MM.1S (cell line): ENCODE results near the gene ACSS3.
A peak's percentile ranks its signal among the peaks of the same experiment; 100 is the strongest.

Experiments
- DNase-seq: peaks from one replicate; pipeline ENCODE4 v3.0.0-alpha.2; 2015
- H2AFZ ChIP-seq: fragments of 300-600 bp; sonication (generic); 2 replicates; pipeline ENCODE4 v1.6.0; 2016; ENCODE audit warnings: antibody characterized with exemption, low read length
- H3F3A ChIP-seq: fragments of 300-600 bp; sonication (generic); 2 replicates; pipeline ENCODE4 v1.6.1; 2016; ENCODE audit warnings: mild to moderate bottlenecking, antibody characterized with exemption, low read length, moderate library complexity, mixed read lengths; ENCODE audit not compliant: insufficient read depth
- H3K27ac ChIP-seq: fragments of 300-600 bp; sonication (generic); 2 replicates; pipeline ENCODE4 v1.5.1; 2016; ENCODE audit warnings: mild to moderate bottlenecking, low read length
- H3K27me3 ChIP-seq: fragments of 300-600 bp; sonication (generic); replicated peaks from 2 replicates; pipeline ENCODE4 v1.6.0; 2016; ENCODE audit warnings: low read length; ENCODE audit not compliant: insufficient read depth
- H3K36me3 ChIP-seq: fragments of 300-600 bp; sonication (generic); replicated peaks from 2 replicates; pipeline ENCODE4 v1.6.1; 2016; ENCODE audit warnings: mild to moderate bottlenecking, low read length, mixed read lengths; ENCODE audit not compliant: insufficient read depth
- H3K4me1 ChIP-seq: fragments of 300-600 bp; sonication (generic); 2 replicates; pipeline ENCODE4 v1.6.1; 2016; ENCODE audit warnings: low read length, mixed read lengths
- H3K4me2 ChIP-seq: fragments of 300-600 bp; sonication (generic); 2 replicates; pipeline ENCODE4 v1.6.0; 2016; ENCODE audit warnings: low read depth, low read length
- H3K4me3 ChIP-seq: fragments of 300-600 bp; sonication (generic); 2 replicates; pipeline ENCODE4 v1.5.1; 2016; ENCODE audit warnings: low read length, mixed read lengths
- H3K79me2 ChIP-seq: fragments of 300-600 bp; sonication (generic); 2 replicates; pipeline ENCODE4 v1.6.1; 2016; ENCODE audit warnings: mixed run types, low read length, mixed read lengths
- H3K9ac ChIP-seq: fragments of 300-600 bp; sonication (generic); 2 replicates; pipeline ENCODE4 v1.6.1; 2016; ENCODE audit warnings: low read length, mixed read lengths
- H3K9me2 ChIP-seq: fragments of 300-600 bp; sonication (generic); replicated peaks from 2 replicates; pipeline ENCODE4 v1.6.1; 2016; ENCODE audit warnings: mild to moderate bottlenecking, low read length, mixed read lengths; ENCODE audit not compliant: insufficient read depth
- H3K9me3 ChIP-seq: fragments of 300-600 bp; sonication (generic); replicated peaks from 2 replicates; pipeline ENCODE4 v1.6.1; 2016; ENCODE audit warnings: mild to moderate bottlenecking, low read length, mixed read lengths; ENCODE audit not compliant: insufficient read depth
- H4K20me1 ChIP-seq: fragments of 300-600 bp; sonication (generic); 2 replicates; pipeline ENCODE4 v1.6.1; 2016; ENCODE audit warnings: mild to moderate bottlenecking, low read length, moderate library complexity, mixed read lengths; ENCODE audit not compliant: insufficient read depth
- CTCF ChIP-seq: fragments of 300-600 bp; sonication (generic); IDR thresholded peaks from 2 replicates; pipeline ENCODE4 v1.5.1; 2016; ENCODE audit warnings: antibody characterized with exemption, low read length, mixed read lengths
- EZH2 ChIP-seq: fragments of 300-600 bp; sonication (generic); optimal IDR thresholded peaks from 2 replicates; pipeline ENCODE3; 2017; ENCODE audit warnings: low read depth, mild to moderate bottlenecking, antibody characterized with exemption, low read length, mixed read lengths
- EZH2phosphoT487 ChIP-seq: fragments of 300-600 bp; sonication (generic); IDR thresholded peaks from 2 replicates; pipeline ENCODE4 v1.6.1; 2018; ENCODE audit warnings: antibody characterized with exemption, low read length

ACSS3 gene

GRCh38 chr12:81257947-81258551, 180.2 kb downstream of the ACSS3 start:
- Histone ChIP-seq H3F3A (no peaks in the 10 kb centered on the region), H3K27ac (no peak overlapping the region), H3K9me3 (no peaks in the 10 kb centered on the region), H2AFZ (no peak overlapping the region), H3K36me3 (no peaks in the 10 kb centered on the region), H3K27me3 (no peaks in the 10 kb centered on the region), H3K9ac (no peak overlapping the region), H4K20me1 (no peaks in the 10 kb centered on the region), H3K79me2 (no peaks in the 10 kb centered on the region), H3K4me1 (no peaks in the 10 kb centered on the region), H3K4me3 (no peak overlapping the region), H3K4me2 (no peak overlapping the region), H3K9me2 (no peaks in the 10 kb centered on the region)
- TF ChIP-seq EZH2, result no peak
- TF ChIP-seq CTCF, result peak; percentile 42
- peak; percentile 62 for DNase-seq

DNA sequence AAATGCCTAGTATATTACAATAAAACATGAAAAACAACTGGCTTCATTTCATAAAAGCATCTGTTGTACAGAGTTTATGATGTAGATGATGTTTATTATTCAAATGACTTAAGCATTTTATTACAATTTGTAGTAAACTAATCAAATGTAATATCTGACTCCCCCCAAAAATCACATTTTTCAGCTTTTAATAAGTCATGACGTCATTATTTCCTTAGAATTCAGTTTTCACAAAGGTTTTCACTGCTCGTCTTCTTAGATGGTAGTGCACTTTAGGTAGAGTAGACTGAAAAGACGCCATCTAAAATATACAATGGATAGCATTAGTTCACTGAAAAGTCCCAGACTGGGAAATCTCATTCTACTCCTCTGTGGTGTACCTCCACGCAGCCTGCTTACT, 181.5 kb downstream of the ACSS3 start:
- Histone ChIP-seq H2AFZ (no peak overlapping the region), H3F3A (no peaks in the 10 kb centered on the region), H3K79me2 (no peaks in the 10 kb centered on the region), H3K4me2 (no peak overlapping the region), H3K27ac (no peak overlapping the region), H3K9me2 (no peaks in the 10 kb centered on the region), H3K9ac (no peak overlapping the region), H3K4me1 (no peaks in the 10 kb centered on the region), H3K9me3 (no peaks in the 10 kb centered on the region), H3K27me3 (no peaks in the 10 kb centered on the region), H4K20me1 (no peaks in the 10 kb centered on the region), H3K4me3 (no peak overlapping the region), H3K36me3 (no peaks in the 10 kb centered on the region)
- DNase-seq, result no peak
- TF ChIP-seq CTCF, result no peak
- no peak for TF ChIP-seq EZH2

GRCh38 chr12:81261508-81262207, 183.8 kb downstream of the ACSS3 start:
- no peak for DNase-seq
- no peaks in the 10 kb centered on the region for H3K36me3 ChIP-seq
- no peaks in the 10 kb centered on the region for H3K4me1 ChIP-seq
- TF ChIP-seq CTCF (no peak), EZH2 (no peak), EZH2phosphoT487 (no peak)
- H3K9ac ChIP-seq, result no peak overlapping the region
- no peaks in the 10 kb centered on the region for H3K79me2 ChIP-seq
- H3K9me3 ChIP-seq, result no peaks in the 10 kb centered on the region
- no peak overlapping the region for H2AFZ ChIP-seq
- no peaks in the 10 kb centered on the region for H3K27me3 ChIP-seq
- no peak overlapping the region for H3K4me3 ChIP-seq
- no peak overlapping the region for H3K4me2 ChIP-seq
- H3K27ac ChIP-seq, result no peak overlapping the region
- no peaks in the 10 kb centered on the region for H3F3A ChIP-seq
- H3K9me2 ChIP-seq, result no peaks in the 10 kb centered on the region
- H4K20me1 ChIP-seq, result no peaks in the 10 kb centered on the region
